ENCODE data around the gene MAP3K12.

The MAP3K12 gene

GRCh38 chr12:53454707-53455106 is 44.6 kb downstream of the MAP3K12 start:
- TF ChIP-seq CREB1 (IDR thresholded peaks at IDR 0.05; ENCODE audit: low read depth) (no peak), TAF1 (IDR thresholded peaks at IDR 0.05; ENCODE audit: low read depth) (no peak), CEBPB (IDR thresholded peaks at IDR 0.05) (no peak), FOXM1 (IDR thresholded peaks at IDR 0.05; ENCODE audit: borderline replicate concordance, low read depth) (no peak), TCF12 (IDR thresholded peaks at IDR 0.05; ENCODE audit: low read depth) (no peak), YY1 (IDR thresholded peaks at IDR 0.05; ENCODE audit: low read depth) (no peak), RAD21 (IDR thresholded peaks at IDR 0.05; ENCODE audit: low read depth) (no peak)

- no peak for TF ChIP-seq CREB1 (IDR thresholded peaks at IDR 0.05; ENCODE audit: low read depth)
- TF ChIP-seq EGR1 (IDR thresholded peaks at IDR 0.05), result no peak
- TF ChIP-seq EP300 (IDR thresholded peaks at IDR 0.05; ENCODE audit: borderline replicate concordance), result no peak
- no peak for TF ChIP-seq TAF1 (IDR thresholded peaks at IDR 0.05; ENCODE audit: low read depth)
- TF ChIP-seq USF1 (IDR thresholded peaks at IDR 0.05), result no peak
- TF ChIP-seq NFIC (IDR thresholded peaks at IDR 0.05), result no peak
- TF ChIP-seq YY1 (IDR thresholded peaks at IDR 0.05; ENCODE audit: low read depth), result no peak
- TF ChIP-seq FOXM1 (IDR thresholded peaks at IDR 0.05; ENCODE audit: borderline replicate concordance, low read depth), result no peak
- TF ChIP-seq CEBPB (IDR thresholded peaks at IDR 0.05), result no peak
- no peak for TF ChIP-seq ZBTB7A (IDR thresholded peaks at IDR 0.05; ENCODE audit: low read depth)
- no peak for TF ChIP-seq MAX (IDR thresholded peaks at IDR 0.05)
Measured at GRCh38 chr12:53453953-53454640, 45.2 kb downstream of the MAP3K12 start.

GRCh38 chr12:53452159-53453077 is 46.8 kb downstream of the MAP3K12 start:
- TF ChIP-seq FOXM1 (IDR thresholded peaks at IDR 0.05; ENCODE audit: borderline replicate concordance, low read depth) (no peak; the same call in 1 of the 2 replicates), EGR1 (IDR thresholded peaks at IDR 0.05) (0 out of 2 replicates have a peak, but pooled peaks have one; percentile 45), TAF1 (IDR thresholded peaks at IDR 0.05; ENCODE audit: low read depth) (peak; percentile 62; the same call in 1 of the 2 replicates), REST (IDR thresholded peaks at IDR 0.05; ENCODE audit: low read depth) (no peak), TEAD4 (IDR thresholded peaks at IDR 0.05) (peak; percentile 12; the same call in 1 of the 2 replicates), NFIC (IDR thresholded peaks at IDR 0.05) (peak; percentile 32; the same call in 1 of the 2 replicates), TCF12 (IDR thresholded peaks at IDR 0.05; ENCODE audit: low read depth) (peak; percentile 76), MAX (IDR thresholded peaks at IDR 0.05) (peak; percentile 81), CEBPB (IDR thresholded peaks at IDR 0.05) (no peak; the same call in 1 of the 2 replicates), YY1 (IDR thresholded peaks at IDR 0.05; ENCODE audit: low read depth) (peak; percentile 70), EP300 (IDR thresholded peaks at IDR 0.05; ENCODE audit: borderline replicate concordance) (peak; percentile 47; the same call in 1 of the 2 replicates), RAD21 (IDR thresholded peaks at IDR 0.05; ENCODE audit: low read depth) (no peak), CREB1 (IDR thresholded peaks at IDR 0.05; ENCODE audit: low read depth) (no peak), ZBTB7A (IDR thresholded peaks at IDR 0.05; ENCODE audit: low read depth) (peak; percentile 39; the same call in 1 of the 2 replicates), USF1 (IDR thresholded peaks at IDR 0.05) (peak; percentile 10; the same call in 1 of the 2 replicates)

- TF ChIP-seq CREB1 (IDR thresholded peaks at IDR 0.05; ENCODE audit: low read depth), result peak; percentile 86
- no peak for TF ChIP-seq FOXM1 (IDR thresholded peaks at IDR 0.05; ENCODE audit: borderline replicate concordance, low read depth)
- TF ChIP-seq MAX (IDR thresholded peaks at IDR 0.05), result peak; percentile 81
- TF ChIP-seq USF1 (IDR thresholded peaks at IDR 0.05), result peak; percentile 46; the same call in 1 of the 2 replicates
- TF ChIP-seq RAD21 (IDR thresholded peaks at IDR 0.05; ENCODE audit: low read depth), result peak; percentile 12; the same call in 1 of the 2 replicates
- TF ChIP-seq CEBPB (IDR thresholded peaks at IDR 0.05), result peak; percentile 79; the same call in 1 of the 2 replicates
- TF ChIP-seq ZBTB7A (IDR thresholded peaks at IDR 0.05; ENCODE audit: low read depth), result 0 out of 2 replicates have a peak, but pooled peaks have one; percentile 12
- TF ChIP-seq EP300 (IDR thresholded peaks at IDR 0.05; ENCODE audit: borderline replicate concordance), result peak; percentile 70
- TF ChIP-seq YY1 (IDR thresholded peaks at IDR 0.05; ENCODE audit: low read depth), result peak; percentile 83
- peak; percentile 89 for TF ChIP-seq EGR1 (IDR thresholded peaks at IDR 0.05)
- no peak for TF ChIP-seq REST (IDR thresholded peaks at IDR 0.05; ENCODE audit: low read depth)
- TF ChIP-seq TEAD4 (IDR thresholded peaks at IDR 0.05), result peak; percentile 69; the same call in 1 of the 2 replicates
- TF ChIP-seq TAF1 (IDR thresholded peaks at IDR 0.05; ENCODE audit: low read depth), result peak; percentile 74; the same call in 1 of the 2 replicates
- no peak for TF ChIP-seq NFIC (IDR thresholded peaks at IDR 0.05)
- peak; percentile 80 for TF ChIP-seq TCF12 (IDR thresholded peaks at IDR 0.05; ENCODE audit: low read depth)
Measured at GRCh38 chr12:53451661-53452158, 47.5 kb downstream of the MAP3K12 start, which contains the start of gene PCBP2. Gene PCBP2 (plus strand): TSS chr12:53452102. CDS start chr12:53454801, 2,699 bp downstream.

Measured in Ishikawa (cell line).